Natural killer cell (primary cell): ENCODE results near the gene UBE2M. TPM values are rescaled to one million over a fixed set of nuclear protein-coding genes. Genes with fewer than 3 reads are reported as not detected.

Experiments used
- ATAC-seq, 3 donors: fragments of 150-1000 bp in 2 of 3; fragments of 200-7000 bp in 1 of 3; cut with Tn5 transposase; 1 replicate in 1 of 3; 2 replicates in 2 of 3; pipeline ENCODE4 v1.10.0; 2021; ENCODE audit warnings: mild to moderate bottlenecking in 2 of 3, moderate library complexity in 2 of 3
- DNase-seq, 2 donors: peaks; one replicate each; pipeline versions ENCODE4 v3.0.0 to v3.0.0-alpha.2; 2013 to 2021; ENCODE audit warnings: mixed read lengths in 1 of 2
- H3K27ac ChIP-seq: one replicate; pipeline ENCODE4 v1.5.1; 2013; ENCODE audit warnings: mild to moderate bottlenecking, low read length
- H3K27me3 ChIP-seq: one replicate; pipeline ENCODE4 v1.6.1; 2013; ENCODE audit warnings: low read length; ENCODE audit not compliant: control insufficient read depth, insufficient read depth
- H3K36me3 ChIP-seq: one replicate; pipeline ENCODE4 v1.6.1; 2013; ENCODE audit warnings: low read length; ENCODE audit not compliant: control insufficient read depth, insufficient read depth
- H3K4me1 ChIP-seq: one replicate; pipeline ENCODE4 v1.6.1; 2013; ENCODE audit warnings: low read length; ENCODE audit not compliant: control insufficient read depth, insufficient read depth
- H3K4me3 ChIP-seq: one replicate; pipeline ENCODE4 v1.5.1; 2013; ENCODE audit warnings: low read length
- H3K9me3 ChIP-seq: one replicate; pipeline ENCODE4 v1.6.1; 2013; ENCODE audit warnings: low read length; ENCODE audit not compliant: control insufficient read depth, insufficient read depth
- H3K27ac Mint-ChIP-seq, 2 donors: one replicate each; pipeline ENCODE4 v1.8.0; 2022; ENCODE audit warnings: mild to moderate bottlenecking in 2 of 2, mixed read lengths in 2 of 2, moderate library complexity in 1 of 2
- H3K27me3 Mint-ChIP-seq, 2 donors: one replicate each; pipeline ENCODE4 v1.8.0; 2022; ENCODE audit warnings: low read depth in 2 of 2, mixed read lengths in 2 of 2
- H3K36me3 Mint-ChIP-seq: one replicate; pipeline ENCODE4 v1.8.0; 2022; ENCODE audit warnings: mixed read lengths
- H3K4me1 Mint-ChIP-seq, 2 donors: one replicate each; pipeline ENCODE4 v1.8.0; 2022; ENCODE audit warnings: mixed read lengths in 2 of 2
- H3K4me3 Mint-ChIP-seq: one replicate; pipeline ENCODE4 v1.8.0; 2022; ENCODE audit warnings: mild to moderate bottlenecking, moderate library complexity, mixed read lengths
- H3K9me3 Mint-ChIP-seq, 2 donors: one replicate each; pipeline ENCODE4 v1.8.0; 2022; ENCODE audit warnings: mixed read lengths in 2 of 2
- CTCF ChIP-seq: fragments of 200-600 bp; IDR thresholded peaks from one replicate; pipeline ENCODE4 v1.8.0; 2022; ENCODE audit warnings: antibody characterized with exemption
- WGBS: methylation state at CpG from one replicate; pipeline ENCODE4 v1.1.7; 2013; ENCODE audit warnings: missing lambda C conversion rate; ENCODE audit not compliant: insufficient coverage; 5-methylcytosine and 5-hydroxymethylcytosine counted together
- intact Hi-C: fragments of 100-400 bp; cut with micrococcal nuclease; formaldehyde crosslinking; loops from one replicate; pipeline ENCODE4 v1.14.2; 2022
- total RNA-seq, 4 donors: library from RNA; stranded (reverse); fragments of 120-200 nt in 1 of 4; gene quantifications; one replicate each; pipeline versions ENCODE4 v1.2.3 to v1.2.4, GENCODE V29; 2013 to 2022

The UBE2M gene
- total RNA-seq, 3 donors from 2014 or later (not counting 1 experiment from before 2014, with no cell fraction given): 71.0 to 89.5 (median 81.9) TPM

GRCh38 chr19:58572026-58572817 lies 13.8 kb upstream of the UBE2M start:
- Mint-ChIP-seq H3K4me1 (peaks cover 33 to 45% of the 10 kb centered on the region in 2 donors), H3K27me3 (no peaks in the 10 kb centered on the region), H3K27ac (peak overlapping the region; percentile 99), H3K36me3 (no peaks in the 10 kb centered on the region), H3K4me3 (peak overlapping the region; percentile 98), H3K9me3 (peaks cover 0 to 6% of the 10 kb centered on the region in 2 donors)
- Histone ChIP-seq H3K27ac (peak overlapping the region; percentile 98), H3K36me3 (peaks cover 4% of the 10 kb centered on the region), H3K4me1 (peaks cover 38% of the 10 kb centered on the region), H3K27me3 (no peaks in the 10 kb centered on the region), H3K4me3 (peak overlapping the region; percentile 68), H3K9me3 (no peaks in the 10 kb centered on the region)
- peak in 1 of 2 donors; percentile 16 for DNase-seq
- no peak for TF ChIP-seq CTCF
- intact Hi-C loops: no loop called here
- WGBS: 42% methylated on average over 23 of the region's 24 CpGs
- no peak for ATAC-seq

- no peaks in the 10 kb centered on the region for H3K27me3 ChIP-seq
- peaks cover 0 to 6% of the 10 kb centered on the region in 2 donors for H3K9me3 Mint-ChIP-seq
- no peak for ATAC-seq
- no peaks in the 10 kb centered on the region for H3K9me3 ChIP-seq
- no peak for TF ChIP-seq CTCF
- peaks cover 38% of the 10 kb centered on the region for H3K4me1 ChIP-seq
- H3K27ac ChIP-seq: no peak overlapping the region
- intact Hi-C loops: no loop called here
- no peaks in the 10 kb centered on the region for H3K36me3 Mint-ChIP-seq
- no peaks in the 10 kb centered on the region for H3K27me3 Mint-ChIP-seq
- peak overlapping the region; percentile 99 for H3K27ac Mint-ChIP-seq
- H3K4me1 Mint-ChIP-seq: peaks cover 33 to 45% of the 10 kb centered on the region in 2 donors
- no peak overlapping the region for H3K4me3 ChIP-seq
- 97% methylated on average over 8 of the region's 8 CpGs for WGBS
- peak overlapping the region; percentile 98 for H3K4me3 Mint-ChIP-seq
- peaks cover 4% of the 10 kb centered on the region for H3K36me3 ChIP-seq
- DNase-seq: no peak
Measured at GRCh38 chr19:58571575-58571947, 13.2 kb upstream of the UBE2M start.

- no peak for ATAC-seq
- H3K4me3 Mint-ChIP-seq: no peak overlapping the region
- 95% methylated on average over 25 of the region's 25 CpGs for WGBS
Measured at GRCh38 chr19:58570770-58571574, 12.6 kb upstream of the UBE2M start.

More at GRCh38 chr19:58570770-58571574, 12.6 kb upstream of the UBE2M start:
- Mint-ChIP-seq H3K27me3 (no peaks in the 10 kb centered on the region), H3K9me3 (peaks cover 0 to 6% of the 10 kb centered on the region in 2 donors), H3K27ac (peak overlapping the region in 1 of 2 donors; percentile 99), H3K4me1 (peaks cover 32 to 43% of the 10 kb centered on the region in 2 donors), H3K36me3 (no peaks in the 10 kb centered on the region)
- Histone ChIP-seq H3K27ac (no peak overlapping the region), H3K4me1 (peaks cover 36% of the 10 kb centered on the region), H3K4me3 (no peak overlapping the region), H3K36me3 (peaks cover 4% of the 10 kb centered on the region), H3K27me3 (no peaks in the 10 kb centered on the region), H3K9me3 (no peaks in the 10 kb centered on the region)
- no peak for TF ChIP-seq CTCF
- peak in 1 of 2 donors; percentile 15 for DNase-seq
- intact Hi-C loops: no loop called here
